ENCODE data around the gene TMEM179B.

DNA sequence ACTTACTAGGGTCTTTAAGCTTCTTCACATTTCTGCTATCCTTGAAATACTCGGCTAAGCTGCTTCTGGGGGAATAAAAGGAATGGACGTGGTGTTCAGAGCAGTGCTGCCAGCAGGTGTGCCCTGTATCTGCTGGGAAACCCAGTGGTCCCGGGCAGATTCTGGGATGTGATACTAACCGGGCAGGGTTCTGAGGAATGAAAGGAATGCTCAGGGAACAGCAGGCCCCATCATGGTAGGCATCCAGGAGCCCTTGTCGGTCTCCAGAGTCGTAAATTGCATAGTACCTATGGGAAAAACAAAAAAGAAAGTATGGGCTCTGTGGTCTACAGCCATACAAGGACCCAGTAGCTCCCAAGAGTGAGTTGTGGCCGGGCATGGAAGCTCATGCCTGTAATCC lies 9.1 kb downstream of the TMEM179B start:
- TF ChIP-seq, protein P1, sequence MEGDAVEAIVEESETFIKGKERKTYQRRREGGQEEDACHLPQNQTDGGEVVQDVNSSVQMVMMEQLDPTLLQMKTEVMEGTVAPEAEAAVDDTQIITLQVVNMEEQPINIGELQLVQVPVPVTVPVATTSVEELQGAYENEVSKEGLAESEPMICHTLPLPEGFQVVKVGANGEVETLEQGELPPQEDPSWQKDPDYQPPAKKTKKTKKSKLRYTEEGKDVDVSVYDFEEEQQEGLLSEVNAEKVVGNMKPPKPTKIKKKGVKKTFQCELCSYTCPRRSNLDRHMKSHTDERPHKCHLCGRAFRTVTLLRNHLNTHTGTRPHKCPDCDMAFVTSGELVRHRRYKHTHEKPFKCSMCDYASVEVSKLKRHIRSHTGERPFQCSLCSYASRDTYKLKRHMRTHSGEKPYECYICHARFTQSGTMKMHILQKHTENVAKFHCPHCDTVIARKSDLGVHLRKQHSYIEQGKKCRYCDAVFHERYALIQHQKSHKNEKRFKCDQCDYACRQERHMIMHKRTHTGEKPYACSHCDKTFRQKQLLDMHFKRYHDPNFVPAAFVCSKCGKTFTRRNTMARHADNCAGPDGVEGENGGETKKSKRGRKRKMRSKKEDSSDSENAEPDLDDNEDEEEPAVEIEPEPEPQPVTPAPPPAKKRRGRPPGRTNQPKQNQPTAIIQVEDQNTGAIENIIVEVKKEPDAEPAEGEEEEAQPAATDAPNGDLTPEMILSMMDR (IDR thresholded peaks at IDR 0.05): no peak
- no peak for TF ChIP-seq POLR2AphosphoS5 (IDR thresholded peaks at IDR 0.05)
- TF ChIP-seq POLR2A (IDR thresholded peaks at IDR 0.05): no peak

Measured in transverse colon (tissue), 4 donors.